Glomerular endothelial cell (primary cell): ENCODE results near the gene GCK. TPM values are rescaled to one million over a fixed set of nuclear protein-coding genes. Genes with fewer than 3 reads are reported as not detected.
"Not testable (repeated sequence)": the region's sequence is repeated elsewhere in the genome, so short reads cannot be mapped to it uniquely, and the experiment has no call there.

Experiments used
- DNase-seq: peaks from one replicate; pipeline ENCODE4 v3.0.0-alpha.2; 2011; ENCODE audit warnings: low read depth, low spot score; ENCODE audit errors: extremely low read depth
- total RNA-seq: library from RNA; depleted of rRNA; stranded (reverse); fragments of >200 nt; gene quantifications from 2 replicates; pipeline ENCODE4 v1.2.3, GENCODE V29; 2015

The GCK gene
- total RNA-seq, 1 donor from 2014 or later, result 0.41 TPM

DNA sequence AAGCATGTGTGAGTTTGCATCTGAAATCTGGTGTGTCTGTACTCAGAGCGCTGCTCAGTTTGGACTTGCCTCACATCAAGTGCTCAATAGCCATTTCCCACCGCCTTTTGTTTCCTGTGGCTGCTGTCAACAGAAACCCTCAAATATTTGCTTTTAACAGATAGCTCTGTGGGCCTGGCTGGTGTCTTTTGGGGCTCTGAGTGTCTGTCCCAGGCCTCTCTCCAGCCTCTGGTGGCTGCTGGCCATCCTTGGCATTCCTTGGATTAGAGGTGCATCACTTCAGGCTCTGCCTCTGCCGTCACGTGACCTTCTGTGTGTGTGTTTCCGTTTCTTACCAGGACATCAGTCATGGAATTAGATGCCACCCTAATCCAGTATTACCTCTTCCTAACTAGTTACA is 20.9 kb upstream of the GCK start:
- DNase-seq, result no peak

DNA sequence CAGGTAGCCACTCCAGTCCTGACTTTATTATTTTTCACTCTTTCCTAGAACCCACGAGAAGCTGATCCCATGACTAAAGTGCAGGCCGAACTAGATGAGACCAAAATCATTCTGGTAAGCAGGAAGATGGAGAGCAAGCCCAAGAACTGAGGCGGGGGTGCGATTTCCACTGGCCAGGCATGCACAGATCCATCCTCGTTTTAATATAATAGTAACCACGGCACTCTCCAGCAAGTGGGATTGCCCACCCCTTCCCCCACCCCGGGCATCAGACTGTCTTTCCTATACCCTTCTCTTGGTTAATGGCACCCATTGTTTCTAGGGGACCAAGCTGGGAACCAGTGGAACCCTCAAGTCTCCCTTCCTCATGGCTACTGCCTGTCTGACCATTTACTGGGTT is 18.8 kb upstream of the GCK start:
- no peak for DNase-seq

DNA sequence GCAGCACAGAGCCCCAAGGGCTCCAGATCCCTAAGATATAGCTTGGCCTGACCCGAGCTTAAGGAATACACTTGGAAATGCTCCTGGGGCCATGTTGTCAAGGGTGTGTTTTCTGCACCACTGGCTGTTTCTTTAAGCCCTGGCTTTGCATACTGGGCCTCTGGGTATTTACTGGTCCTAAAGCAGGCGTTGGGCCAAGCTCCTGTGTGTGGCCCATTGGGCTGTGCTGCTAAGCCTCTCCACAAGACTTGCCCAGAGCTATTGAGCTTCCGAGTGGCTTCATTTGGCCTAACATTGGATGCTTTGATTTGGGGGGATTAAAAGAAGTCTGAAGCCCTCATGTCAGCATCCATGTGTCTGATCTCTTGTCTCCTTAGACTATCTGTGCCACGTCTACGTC is 16.8 kb upstream of the GCK start:
- no peak for DNase-seq

GRCh38 chr7:44201813-44202212 is 12.6 kb upstream of the GCK start:
- no peak for DNase-seq

GRCh38 chr7:44200699-44201461 is 11.6 kb upstream of the GCK start, which contains the start of gene YKT6:
Gene YKT6, plus strand, starts transcription at chr7:44200978. Its CDS starts 158 bp downstream, at chr7:44201136.
- DNase-seq, result peak; percentile 48

DNA sequence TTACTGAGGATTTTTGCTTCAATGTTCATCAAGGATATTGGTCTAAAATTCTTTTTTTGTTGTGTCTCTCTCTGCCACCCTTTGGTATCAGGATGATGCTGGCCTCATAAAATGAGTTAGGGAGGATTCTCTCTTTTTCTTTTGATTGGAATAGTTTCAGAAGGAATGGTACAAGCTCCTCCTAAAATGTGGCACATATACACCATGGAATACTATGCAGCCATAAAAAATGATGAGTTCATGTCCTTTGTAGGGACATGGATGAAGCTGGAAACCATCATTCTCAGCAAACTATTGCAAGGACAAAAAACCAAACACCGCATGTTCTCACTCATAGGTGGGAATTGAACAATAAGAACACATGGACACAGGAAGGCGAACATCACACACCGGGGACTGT is 10.9 kb upstream of the GCK start:
- DNase-seq, result not testable (repeated sequence)

DNA sequence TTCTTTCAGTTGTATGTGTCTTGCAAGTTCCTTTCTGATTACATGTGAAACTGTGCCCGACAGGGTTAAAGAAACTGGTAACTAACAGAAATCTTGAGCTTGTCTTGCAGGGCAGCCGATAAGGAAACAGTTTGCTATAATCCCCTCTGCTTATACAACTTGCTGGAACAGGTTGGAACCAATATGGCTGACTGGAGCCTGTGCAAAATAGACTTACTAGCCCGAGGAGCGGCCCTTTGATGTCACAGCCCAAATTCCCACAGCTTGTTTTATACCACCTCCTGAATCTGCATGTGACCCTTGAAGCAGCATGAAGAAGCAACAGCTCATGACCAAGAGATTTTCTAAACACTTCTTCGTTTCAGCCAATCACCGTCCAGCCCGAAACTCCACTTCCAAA is 8.2 kb upstream of the GCK start:
- DNase-seq, result no peak

- peak; percentile 14 for DNase-seq
Observed at GRCh38 chr7:44196450-44196872, 7.2 kb upstream of the GCK start.

GRCh38 chr7:44195889-44196288 is 6.7 kb upstream of the GCK start:
- no peak for DNase-seq

DNA sequence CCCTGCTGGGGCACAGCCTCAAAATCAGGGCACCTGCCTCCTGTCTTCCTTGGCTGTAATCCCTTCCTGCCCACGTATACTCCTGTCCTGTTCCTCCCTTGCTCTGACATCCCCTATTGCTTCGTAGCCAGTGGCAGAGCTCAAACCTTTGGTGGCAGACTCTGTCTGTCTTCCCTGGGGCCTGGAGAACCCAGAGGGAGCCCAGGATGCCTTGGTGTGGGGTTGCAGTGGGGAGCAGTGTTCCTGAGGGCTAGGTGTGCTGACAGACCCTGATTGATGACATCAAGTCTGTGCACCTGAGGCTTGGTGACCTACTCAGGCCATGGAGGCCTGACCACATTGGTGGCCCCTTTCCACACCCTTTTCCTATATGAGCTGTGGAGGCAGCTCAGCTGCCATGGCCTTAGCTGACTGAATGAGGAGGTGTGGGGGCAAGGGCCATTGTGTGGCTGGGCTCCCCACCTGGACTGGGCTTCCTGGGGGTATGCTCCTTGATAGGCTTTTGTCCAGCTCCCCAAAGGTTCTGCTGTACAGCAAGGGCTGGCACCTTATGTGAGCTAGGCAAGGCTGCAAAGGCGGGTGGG is 5.4 kb upstream of the GCK start:
- DNase-seq, result no peak

DNA sequence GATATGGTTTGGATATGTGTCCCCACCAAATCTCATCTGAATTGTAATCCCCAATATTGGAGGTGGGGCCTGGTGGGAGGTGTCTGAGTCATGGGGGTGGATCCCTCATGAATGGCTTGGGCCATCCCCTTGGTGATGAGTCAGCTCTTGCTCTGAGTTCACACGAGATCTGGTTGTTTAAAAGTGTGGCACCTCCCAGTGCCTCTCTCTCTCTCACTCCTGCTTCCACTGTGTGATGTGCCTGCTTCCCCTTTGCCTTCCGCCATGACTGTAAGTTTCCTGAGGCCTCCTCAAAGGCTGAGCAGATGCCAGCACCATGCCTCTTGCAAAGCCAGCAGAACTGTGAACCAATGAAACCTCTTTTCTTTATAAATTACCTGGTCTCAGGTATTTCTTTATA is 4.8 kb upstream of the GCK start:
- DNase-seq, result no peak

- no peak for DNase-seq
Observed at GRCh38 chr7:44193011-44193802, 4.0 kb upstream of the GCK start.

GRCh38 chr7:44191171-44191570 is 1.9 kb upstream of the GCK start:
- no peak for DNase-seq

- DNase-seq, result no peak
Observed at GRCh38 chr7:44189993-44190872, 994 bp upstream of the GCK start.

DNA sequence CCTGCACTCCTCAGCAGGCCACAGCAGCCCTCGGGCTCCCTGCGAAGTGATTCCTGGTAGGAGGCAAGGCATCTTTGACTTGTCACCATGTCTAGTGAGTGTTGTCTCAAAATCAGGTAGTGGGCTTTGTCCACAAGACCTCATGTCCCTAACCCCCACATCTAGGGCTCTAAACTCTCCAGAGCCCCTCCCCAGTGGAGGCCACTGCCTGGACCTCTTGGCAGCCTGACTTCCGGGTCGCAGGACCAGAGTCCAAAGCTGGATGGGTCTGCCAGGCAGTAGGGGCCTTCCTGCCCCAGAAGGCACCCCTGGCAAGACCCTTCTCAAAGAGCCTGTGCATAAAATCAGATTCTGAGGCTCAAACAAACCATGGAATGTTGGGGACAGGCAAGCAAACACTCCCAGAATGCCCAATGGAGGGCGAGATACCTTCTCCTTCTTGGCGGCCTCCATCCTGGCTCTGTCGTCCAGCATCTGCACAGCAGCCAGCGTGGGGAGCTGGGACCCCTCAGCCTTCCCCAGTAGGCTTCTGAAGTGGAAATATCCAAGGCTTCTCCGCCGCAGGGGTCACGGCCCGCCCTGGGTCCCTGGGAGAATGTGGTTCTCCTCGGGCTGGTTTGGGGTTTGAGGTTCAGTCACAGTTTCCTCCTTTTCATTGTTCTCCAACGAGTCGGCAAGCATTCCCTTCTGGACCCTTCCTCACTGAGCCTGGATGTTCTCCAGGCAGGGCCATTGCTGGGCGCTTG is 586 bp downstream of the GCK start:
- DNase-seq, result no peak

GRCh38 chr7:44187636-44188416 is 1.4 kb downstream of the GCK start:
- no peak for DNase-seq

DNA sequence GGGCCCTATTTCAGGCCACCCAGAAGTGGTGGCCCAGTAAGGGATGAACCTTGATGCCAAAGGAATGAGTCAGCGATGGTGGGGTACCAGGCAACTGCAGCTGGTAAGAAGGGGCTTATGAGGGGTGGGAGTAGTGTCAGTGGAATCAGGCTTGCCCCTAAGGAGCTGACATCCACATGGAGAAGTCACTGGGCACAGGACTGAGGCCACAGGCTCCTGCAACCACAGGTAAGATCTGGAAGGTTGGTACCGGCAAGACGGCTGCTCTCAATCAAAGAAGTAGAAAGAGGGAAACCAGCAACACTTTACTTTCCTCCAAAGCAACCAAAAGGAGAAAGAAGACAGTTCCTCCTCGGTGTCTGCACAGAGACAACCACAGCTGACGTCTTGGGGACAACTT is 2.5 kb downstream of the GCK start:
- no peak for DNase-seq

DNA sequence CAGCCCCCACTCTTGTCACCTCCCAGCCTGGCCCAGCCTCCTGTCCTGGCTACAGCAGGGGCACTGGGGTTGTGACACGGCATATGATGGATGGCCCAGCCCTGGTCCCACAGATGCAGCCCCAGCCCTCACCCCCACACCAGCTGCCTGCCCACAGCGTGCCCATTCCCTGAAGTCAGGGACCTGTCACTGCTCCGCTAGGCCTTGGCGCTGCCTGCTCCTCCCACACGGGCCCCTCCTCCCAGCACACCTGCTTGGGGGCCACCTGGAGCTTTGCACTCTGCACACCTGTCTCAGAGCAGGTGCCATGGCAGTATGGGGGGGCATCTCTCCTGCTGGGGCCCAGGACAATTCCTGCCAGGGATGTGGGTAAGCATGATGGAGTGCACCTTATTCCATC is 3.5 kb downstream of the GCK start:
- no peak for DNase-seq

DNA sequence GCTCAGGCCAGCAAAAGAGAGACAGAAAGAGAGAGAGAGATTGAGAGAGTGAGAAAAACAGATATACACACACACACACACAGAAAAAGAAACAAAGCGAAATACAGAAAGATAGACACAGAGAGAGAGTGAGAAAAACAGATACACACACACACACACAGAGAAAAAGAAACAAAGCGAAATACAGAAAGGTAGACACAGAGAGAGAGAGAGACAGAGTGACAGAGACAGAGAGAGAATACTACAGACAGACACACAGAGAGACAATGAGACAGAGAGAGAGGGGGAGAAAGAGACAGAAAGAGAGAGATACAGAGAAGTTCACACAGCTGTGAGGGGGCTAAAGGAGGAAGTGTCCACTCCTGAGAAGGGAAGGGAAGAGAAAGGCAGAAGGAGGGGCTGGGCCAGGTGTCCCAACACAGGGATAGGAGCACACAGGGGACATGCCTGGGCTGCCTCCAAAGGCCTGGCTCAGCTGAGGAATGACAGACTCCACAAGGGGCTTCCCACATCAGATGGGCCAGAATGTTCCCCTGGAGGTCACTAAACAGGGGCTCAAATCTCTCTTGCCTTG is 4.3 kb downstream of the GCK start:
- DNase-seq, result no peak
